Neural progenitor cell (in vitro differentiated cells): Measurements from ENCODE around the gene PGPEP1.

ENCODE experiments used
- CTCF ChIP-seq: fragments of 200-600 bp; sonication (generic); IDR thresholded peaks from 2 replicates; pipeline ENCODE4 v1.5.1; 2017; ENCODE audit warnings: antibody characterized with exemption, mild to moderate bottlenecking
- EZH2 ChIP-seq: fragments of 200-600 bp; sonication (generic); IDR thresholded peaks from 2 replicates; pipeline ENCODE4 v1.6.1; 2017; ENCODE audit warnings: antibody characterized with exemption, mild to moderate bottlenecking, moderate library complexity
- EZH2phosphoT487 ChIP-seq: fragments of 200-600 bp; sonication (generic); IDR thresholded peaks from 2 replicates; pipeline ENCODE4 v1.6.1; 2017; ENCODE audit warnings: antibody characterized with exemption

GRCh38 chr19:18308948-18309325 is 31.5 kb upstream of the PGPEP1 start:
- TF ChIP-seq CTCF (no peak), EZH2 (no peak), EZH2phosphoT487 (no peak)
